Stimulated activated CD4-positive, alpha-beta T cell treated with anti-CD3 and anti-CD28 coated beads, Interleukin-4, amount 100 ng/mL, for 48 hours (primary cell): ENCODE results near the gene TMEM191C.
"Not testable (repeated sequence)": the region's sequence is repeated elsewhere in the genome, so short reads cannot be mapped to it uniquely, and the experiment has no call there.

Source experiments
- DNase-seq, 2 donors: peaks; one replicate each; pipeline ENCODE4 v3.0.0-alpha.2; 2020; ENCODE audit warnings: low read depth in 2 of 2

Gene TMEM191C

GRCh38 chr22:21473664-21474063, 6.5 kb downstream of the TMEM191C start:
- DNase-seq, result not testable (repeated sequence)

GRCh38 chr22:21484039-21484438, 16.9 kb downstream of the TMEM191C start:
- DNase-seq, result not testable (repeated sequence)

- DNase-seq, result not testable (repeated sequence)
Measured at GRCh38 chr22:21487723-21488122, 20.5 kb downstream of the TMEM191C start.

GRCh38 chr22:21489149-21489680, 22.0 kb downstream of the TMEM191C start:
- DNase-seq, result not testable (repeated sequence)

- not testable (repeated sequence) for DNase-seq
Measured at GRCh38 chr22:21490556-21490955, 23.4 kb downstream of the TMEM191C start.

GRCh38 chr22:21492271-21492670, 25.1 kb downstream of the TMEM191C start:
- not testable (repeated sequence) for DNase-seq

DNA sequence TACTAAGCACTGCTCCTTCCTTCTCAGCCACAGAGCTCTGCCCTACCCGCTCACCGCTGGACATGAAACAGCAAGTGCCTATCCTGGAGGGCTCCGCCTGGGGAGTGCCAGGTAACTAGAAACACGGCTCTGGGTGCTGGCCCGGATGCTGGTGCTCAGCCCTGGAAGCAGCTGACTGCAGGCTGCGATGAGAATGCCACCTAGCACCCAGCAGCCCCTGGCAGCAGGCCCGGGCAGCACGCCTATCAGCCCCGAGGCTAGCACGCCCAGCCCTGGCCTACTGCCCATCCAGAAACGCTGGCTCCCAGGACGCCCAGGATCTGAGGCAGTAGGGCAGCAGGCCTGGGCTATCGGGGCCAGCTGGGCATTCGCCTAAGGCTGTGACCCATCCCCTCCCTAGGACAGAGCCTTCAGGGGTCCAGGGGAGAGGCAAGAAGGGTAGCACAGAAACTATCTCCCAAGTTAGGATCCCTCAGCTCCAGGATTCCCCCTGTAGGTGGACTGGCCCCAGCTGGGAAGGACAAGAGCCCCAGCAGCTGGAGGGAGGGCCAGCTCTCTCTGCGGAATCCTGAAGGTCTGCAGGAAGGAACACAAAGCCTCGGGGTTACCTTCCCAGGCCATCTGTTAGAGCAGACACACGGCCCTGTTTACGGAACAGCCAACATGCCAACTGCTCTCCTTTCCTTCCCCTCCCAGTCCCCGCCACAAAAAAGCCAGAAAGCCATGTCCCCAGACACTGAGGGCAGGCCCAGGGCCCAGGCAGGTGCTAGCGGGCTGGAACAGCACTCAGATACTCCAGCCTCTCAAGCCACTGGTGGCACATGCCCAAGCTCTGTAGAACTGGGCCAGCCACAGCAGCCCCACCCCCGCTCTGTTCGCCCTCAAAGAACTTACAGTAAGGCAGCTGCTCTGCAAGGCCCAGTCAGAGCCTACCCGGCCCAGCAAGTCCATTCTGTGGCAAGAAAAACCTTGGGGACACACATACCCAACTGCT, 26.9 kb downstream of the TMEM191C start:
- not testable (repeated sequence) for DNase-seq

DNA sequence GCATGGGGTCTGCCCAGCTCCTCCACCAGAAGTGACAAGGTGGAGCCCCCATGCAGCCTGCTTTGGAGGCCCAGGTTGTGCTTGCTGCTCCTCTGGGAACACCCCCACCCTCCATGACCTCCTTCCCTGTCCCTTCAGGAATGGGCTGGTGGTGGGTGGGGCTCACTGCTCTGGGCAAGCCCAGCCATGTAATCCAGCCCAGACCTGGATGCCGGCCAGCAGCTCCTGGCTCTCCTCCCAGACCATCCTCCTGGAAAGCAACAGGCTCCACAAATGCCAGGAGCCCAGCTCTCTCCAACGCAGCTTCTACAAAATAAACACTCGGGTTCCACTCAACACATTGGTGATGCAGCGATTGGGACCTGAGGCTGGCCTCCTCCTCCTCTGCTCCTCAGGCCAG, 30.8 kb downstream of the TMEM191C start:
- not testable (repeated sequence) for DNase-seq

- DNase-seq, result not testable (repeated sequence)
Measured at GRCh38 chr22:21498489-21498888, 31.3 kb downstream of the TMEM191C start.

GRCh38 chr22:21499623-21500506, 32.7 kb downstream of the TMEM191C start:
- DNase-seq, result not testable (repeated sequence)

DNA sequence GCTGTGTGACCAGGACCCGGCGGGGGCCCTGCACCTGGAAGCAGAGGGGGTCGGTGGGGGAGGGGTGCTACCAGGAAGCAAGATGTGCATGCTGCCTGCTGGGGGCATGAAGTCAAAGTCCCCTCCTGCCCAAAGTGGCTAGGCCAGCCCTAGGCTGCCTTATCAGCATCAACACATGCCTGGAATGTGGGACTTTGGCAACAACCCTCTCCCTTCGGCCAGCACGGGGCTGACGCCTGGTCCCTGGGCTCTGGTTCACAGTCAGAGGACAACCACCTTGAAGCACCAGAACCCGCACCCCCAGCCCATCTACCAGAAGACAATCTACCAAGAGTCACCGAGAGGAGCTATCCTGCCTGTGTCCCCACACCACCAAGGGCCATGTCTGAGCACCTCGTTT, 43.2 kb downstream of the TMEM191C start:
- not testable (repeated sequence) for DNase-seq

DNA sequence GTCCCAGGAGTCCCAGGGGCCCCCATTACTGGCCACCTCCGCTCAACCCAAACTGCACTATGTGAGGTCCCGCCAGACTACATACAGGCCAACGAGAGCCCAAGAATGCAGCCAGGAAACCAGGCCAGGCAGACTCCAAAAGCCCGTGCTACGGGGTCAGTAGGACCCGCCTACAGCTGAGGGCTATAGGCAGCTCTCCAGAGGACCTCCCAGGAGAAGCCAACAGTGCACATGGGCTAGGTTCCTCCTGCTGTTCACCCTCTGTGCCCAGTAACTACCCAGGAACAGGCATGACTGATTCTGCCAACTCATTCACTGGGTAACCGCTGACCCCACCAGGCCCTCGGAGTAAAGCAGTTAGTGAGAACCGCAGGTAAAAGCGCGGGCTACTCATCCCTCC, 44.8 kb downstream of the TMEM191C start:
- not testable (repeated sequence) for DNase-seq

- not testable (repeated sequence) for DNase-seq
Measured at GRCh38 chr22:21514117-21514516, 46.9 kb downstream of the TMEM191C start.

GRCh38 chr22:21515234-21515633, 48.0 kb downstream of the TMEM191C start:
- not testable (repeated sequence) for DNase-seq

- DNase-seq, result not testable (repeated sequence)
Measured at GRCh38 chr22:21516522-21516921, 49.3 kb downstream of the TMEM191C start.

DNA sequence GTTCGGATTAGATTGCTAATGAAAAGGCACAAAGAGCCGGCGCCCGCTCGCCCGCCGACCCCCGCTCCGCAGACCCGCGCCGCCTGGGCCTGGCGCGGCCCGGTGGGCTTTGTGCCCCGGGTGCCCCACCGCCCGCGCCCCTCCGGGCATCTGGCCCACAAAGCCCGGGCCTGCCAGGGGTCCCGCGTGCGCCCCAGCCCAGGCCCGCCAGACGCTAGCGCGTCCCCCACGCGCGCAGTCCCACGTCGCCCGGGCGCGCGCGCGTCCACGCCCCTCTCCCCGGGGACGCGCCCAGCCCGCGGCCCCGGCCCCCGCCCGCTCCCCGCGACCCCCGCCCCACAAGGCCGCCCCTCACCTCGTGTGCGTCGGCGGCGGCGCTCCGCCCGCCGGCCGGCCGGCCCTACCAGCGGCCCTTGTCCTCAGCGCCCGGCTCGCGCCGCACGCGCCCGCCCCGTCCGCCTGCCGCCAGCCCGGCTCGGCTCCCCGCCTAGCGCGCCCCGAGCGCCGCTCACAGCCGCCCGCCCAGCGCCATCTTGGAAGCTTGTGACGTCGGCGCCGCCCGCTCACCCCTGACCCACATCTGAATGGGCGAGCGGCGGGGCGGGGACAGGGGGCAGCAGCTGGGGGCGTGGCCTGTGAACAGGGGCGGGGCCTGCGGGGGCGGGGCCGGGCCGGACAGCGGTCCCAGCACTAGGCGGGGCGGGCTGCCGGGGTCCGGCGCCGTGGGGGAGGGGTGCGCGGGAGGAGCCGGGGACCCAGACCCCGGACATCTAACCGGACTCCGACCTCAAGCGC, 50.0 kb downstream of the TMEM191C start:
- DNase-seq, result not testable (repeated sequence)
